Daoy (cell line): ENCODE results near the gene XRCC4. TPM values are rescaled to one million over a fixed set of nuclear protein-coding genes. Genes with fewer than 3 reads are reported as not detected.
"Not testable (repeated sequence)": the region's sequence is repeated elsewhere in the genome, so short reads cannot be mapped to it uniquely, and the experiment has no call there.

Source experiments
- DNase-seq: peaks from one replicate; pipeline ENCODE4 v3.0.0-alpha.2; 2015; ENCODE audit warnings: low read depth
- total RNA-seq: library from RNA; depleted of rRNA; stranded (reverse); fragments of >200 nt; shearing (Covaris generic); gene quantifications from 2 replicates; pipeline ENCODE4 v1.2.3, GENCODE V29; 2014

The XRCC4 gene
- total RNA-seq, 1 experiment from 2014 or later, result 27.1 TPM

- DNase-seq, result no peak
Observed at GRCh38 chr5:83118471-83118870, 41.1 kb downstream of the XRCC4 start.

- DNase-seq, result no peak
Observed at GRCh38 chr5:83118976-83119375, 41.6 kb downstream of the XRCC4 start.

GRCh38 chr5:83124593-83124992 is 47.2 kb downstream of the XRCC4 start:
- DNase-seq, result no peak

GRCh38 chr5:83125560-83125959 is 48.2 kb downstream of the XRCC4 start:
- no peak for DNase-seq

GRCh38 chr5:83126501-83126900 is 49.2 kb downstream of the XRCC4 start:
- no peak for DNase-seq

- DNase-seq, result no peak
Observed at GRCh38 chr5:83133797-83134196, 56.5 kb downstream of the XRCC4 start.

- no peak for DNase-seq
Observed at GRCh38 chr5:83142526-83142925, 65.2 kb downstream of the XRCC4 start.

- DNase-seq, result no peak
Observed at GRCh38 chr5:83145241-83145640, 67.9 kb downstream of the XRCC4 start.

GRCh38 chr5:83145882-83146331 is 68.6 kb downstream of the XRCC4 start:
- DNase-seq, result no peak

- no peak for DNase-seq
Observed at GRCh38 chr5:83146441-83146840, 69.1 kb downstream of the XRCC4 start.

- no peak for DNase-seq
Observed at GRCh38 chr5:83147593-83147992, 70.2 kb downstream of the XRCC4 start.

- DNase-seq, result no peak
Observed at GRCh38 chr5:83148370-83148769, 71.0 kb downstream of the XRCC4 start.

GRCh38 chr5:83149671-83150070 is 72.3 kb downstream of the XRCC4 start:
- peak; percentile 61 for DNase-seq

GRCh38 chr5:83151821-83152220 is 74.5 kb downstream of the XRCC4 start:
- DNase-seq, result no peak

- DNase-seq, result not testable (repeated sequence)
Observed at GRCh38 chr5:83152996-83153395, 75.6 kb downstream of the XRCC4 start.

- no peak for DNase-seq
Observed at GRCh38 chr5:83156001-83156400, 78.7 kb downstream of the XRCC4 start.

- no peak for DNase-seq
Observed at GRCh38 chr5:83157163-83157562, 79.8 kb downstream of the XRCC4 start.

GRCh38 chr5:83162601-83163000 is 85.3 kb downstream of the XRCC4 start:
- no peak for DNase-seq

GRCh38 chr5:83167538-83167937 is 90.2 kb downstream of the XRCC4 start:
- no peak for DNase-seq

GRCh38 chr5:83169571-83170337 is 92.4 kb downstream of the XRCC4 start:
- DNase-seq, result no peak

- no peak for DNase-seq
Observed at GRCh38 chr5:83172011-83172410, 94.7 kb downstream of the XRCC4 start.

GRCh38 chr5:83172655-83173054 is 95.3 kb downstream of the XRCC4 start:
- no peak for DNase-seq

- no peak for DNase-seq
Observed at GRCh38 chr5:83173826-83174225, 96.5 kb downstream of the XRCC4 start.

- no peak for DNase-seq
Observed at GRCh38 chr5:83177803-83178202, 100.5 kb downstream of the XRCC4 start.
